Panc1 (cell line): ENCODE measurements around the gene STC2. TPM values are rescaled to one million over a fixed set of nuclear protein-coding genes. Genes with fewer than 3 reads are reported as not detected.

Experiments used
- ATAC-seq: fragments of 200-7000 bp; cut with Tn5 transposase; 2 replicates; pipeline ENCODE4 v1.9.1; 2020; ENCODE audit warnings: mild to moderate bottlenecking, moderate library complexity
- BruUV-seq: library from RNA; stranded (reverse); fragments of 400-500 nt; replicated peaks from 2 replicates; lab custom pipeline; 2021; lab: Mats Ljungman, UMichigan
- CTCF ChIA-PET: fragments of 300-600 bp; sonication (Branson Sonifier 250); formaldehyde crosslinking; loops from one replicate; lab custom pipeline; 2022; ENCODE audit warnings: antibody characterized with exemption; lab: Charles Lee
- POLR2A ChIA-PET: fragments of 300-600 bp; sonication (Branson Sonifier 250); formaldehyde crosslinking; loops from one replicate; lab custom pipeline; 2022; ENCODE audit warnings: antibody characterized with exemption; lab: Charles Lee
- DNase-seq: peaks from one replicate; pipeline ENCODE4 v3.0.0-alpha.2; 2010; ENCODE audit warnings: low read depth, low spot score
- H3K27ac ChIP-seq: 2 replicates; pipeline ENCODE4 v1.5.1; 2011; ENCODE audit warnings: mild to moderate bottlenecking, low read length, inconsistent platforms
- H3K27me3 ChIP-seq: fragments of 200-500 bp; sonication (Bioruptor generic); 2 replicates; pipeline ENCODE4 v1.6.0; 2014; ENCODE audit warnings: low read length, inconsistent platforms; ENCODE audit not compliant: control insufficient read depth, insufficient read depth
- H3K36me3 ChIP-seq: fragments of 200-500 bp; sonication (Bioruptor generic); 2 replicates; pipeline ENCODE4 v1.5.1; 2014; ENCODE audit warnings: inconsistent platforms, mild to moderate bottlenecking, low read length, moderate library complexity; ENCODE audit not compliant: control insufficient read depth, insufficient read depth
- H3K4me1 ChIP-seq: 2 replicates; pipeline ENCODE4 v1.5.1; 2011; ENCODE audit warnings: inconsistent platforms, mild to moderate bottlenecking, low read length, moderate library complexity; ENCODE audit not compliant: control insufficient read depth, insufficient read depth
- H3K4me3 ChIP-seq, 2 experiments: 2 replicates each; pipeline ENCODE4 v1.5.1; 2011 to 2012; ENCODE audit warnings: low read depth in 2 of 2, low read length in 2 of 2, mild to moderate bottlenecking in 2 of 2, inconsistent platforms in 1 of 2, moderate library complexity in 1 of 2
- H3K9me3 ChIP-seq: fragments of 200-500 bp; sonication (Bioruptor generic); 2 replicates; pipeline ENCODE4 v1.5.1; 2014; ENCODE audit warnings: low read depth, mild to moderate bottlenecking, inconsistent platforms, low read length, moderate library complexity; ENCODE audit not compliant: control insufficient read depth, insufficient read depth
- CTCF ChIP-seq: fragments of 450-650 bp; IDR thresholded peaks from 2 replicates; pipeline ENCODE4 v1.5.1; 2017; ENCODE audit warnings: mild to moderate bottlenecking
- POLR2AphosphoS5 ChIP-seq: IDR thresholded peaks from 2 replicates; pipeline ENCODE4 v1.6.1; 2012; ENCODE audit warnings: mild to moderate bottlenecking, low read depth, low read length, moderate library complexity
- REST ChIP-seq, 2 experiments: IDR thresholded peaks; 2 replicates each; pipeline ENCODE4 v1.6.1; 2011 to 2012; ENCODE audit warnings: low read depth in 2 of 2, control low read depth in 1 of 2, low read length in 1 of 2, mild to moderate bottlenecking in 1 of 2, moderate library complexity in 1 of 2; ENCODE audit not compliant: insufficient read depth in 1 of 2
- SIN3A ChIP-seq: IDR thresholded peaks from 2 replicates; pipeline ENCODE4 v1.6.1; 2012; ENCODE audit warnings: low read depth, mild to moderate bottlenecking, low read length, moderate library complexity, borderline replicate concordance; ENCODE audit not compliant: insufficient read depth
- TCF7L2 ChIP-seq: IDR thresholded peaks from 2 replicates; pipeline ENCODE4 v1.6.1; 2011; ENCODE audit warnings: mild to moderate bottlenecking, low read depth, low read length, inconsistent platforms
- in situ Hi-C: cut with HindIII; loops from 2 replicates; pipeline ENCODE4 v1.10.0; 2016; ENCODE audit warnings: low sequenced_read_pairs, low pct_unique_long_range_greater_than_20kb
- intact Hi-C: fragments of 100-400 bp; cut with micrococcal nuclease; formaldehyde crosslinking; loops from one replicate; pipeline ENCODE4 v1.10.0; 2022; ENCODE audit not compliant: unreplicated experiment
- total RNA-seq: library from RNA; stranded (reverse); gene quantifications from one replicate; pipeline ENCODE4 v1.2.1, GENCODE V29; 2021; ENCODE audit not compliant: unreplicated experiment

STC2 gene
- total RNA-seq, 1 experiment from 2014 or later = 32.2 TPM

DNA sequence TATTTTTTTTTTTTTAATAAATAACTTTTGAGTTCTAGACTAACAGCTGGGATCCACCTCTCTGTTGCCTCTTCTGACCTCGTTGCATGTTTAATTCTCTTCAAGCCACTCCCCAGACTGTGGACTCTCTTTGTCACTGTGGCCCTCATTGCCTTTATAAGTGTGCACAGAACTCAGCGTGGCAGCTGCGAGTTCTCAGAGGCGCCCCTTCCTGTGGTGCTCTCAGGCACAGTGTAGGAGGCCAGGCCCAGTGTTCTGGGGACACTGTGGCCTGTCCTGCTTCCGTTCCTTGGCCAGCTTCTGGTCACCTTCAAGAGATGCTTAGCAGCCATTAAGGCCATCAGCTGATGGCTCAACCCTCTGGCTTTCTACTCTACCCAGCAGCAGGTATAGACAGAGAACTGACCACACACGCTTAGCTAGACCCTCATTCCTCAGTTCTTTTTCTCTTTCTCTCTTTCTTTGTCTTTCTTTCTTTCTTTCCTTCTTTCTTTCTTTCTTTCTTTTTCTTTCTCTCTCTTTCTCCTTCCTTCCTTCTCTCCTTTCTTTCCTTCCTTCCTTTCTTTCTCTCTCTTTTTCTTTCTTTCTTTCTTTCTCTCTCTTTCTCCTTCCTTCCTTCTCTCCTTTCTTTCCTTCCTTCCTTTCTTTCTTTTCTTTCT is 27.7 kb downstream of the STC2 start:
- Histone ChIP-seq H3K9me3 (no peaks in the 10 kb centered on the region), H3K36me3 (no peaks in the 10 kb centered on the region), H3K4me3 (no peak overlapping the region), H3K4me1 (no peaks in the 10 kb centered on the region), H3K27me3 (no peaks in the 10 kb centered on the region), H3K27ac (no peak overlapping the region)
- in situ Hi-C loops (no loop called here), intact Hi-C loops (no loop called here)
- POLR2A ChIA-PET = no interaction called here
- DNase-seq (no peak), ATAC-seq (no peak)
- BruUV-seq = no TSS peak
- CTCF ChIA-PET = no interaction called here
- TF ChIP-seq SIN3A (no peak), CTCF (no peak), REST (IDR thresholded peaks at IDR 0.05; ENCODE audit: insufficient read depth in 1 of 2, low read depth in 2 of 2, low read length in 1 of 2) (no peak), POLR2AphosphoS5 (no peak), TCF7L2 (no peak)

GRCh38 chr5:173299820-173300219 is 28.4 kb downstream of the STC2 start:
- Histone ChIP-seq H3K4me3 (no peak overlapping the region), H3K4me1 (no peaks in the 10 kb centered on the region), H3K27ac (no peak overlapping the region), H3K27me3 (no peaks in the 10 kb centered on the region), H3K9me3 (no peaks in the 10 kb centered on the region), H3K36me3 (no peaks in the 10 kb centered on the region)
- ATAC-seq = no peak
- ChIA-PET CTCF (interaction anchor here (1.4 kb wide), 1 partner anchor 32 kb away, joined by 9 read pairs; no protein-coding TSS in a partner anchor), POLR2A (no interaction called here)
- in situ Hi-C loops = no loop called here
- no TSS peak for BruUV-seq
- DNase-seq = no peak
- intact Hi-C loops = no loop called here
- TF ChIP-seq TCF7L2 (no peak), SIN3A (no peak), CTCF (no peak), REST (IDR thresholded peaks at IDR 0.05; ENCODE audit: insufficient read depth in 1 of 2, low read depth in 2 of 2, low read length in 1 of 2) (no peak), POLR2AphosphoS5 (no peak)
